WI38 (cell line): ENCODE measurements around the gene UNC13C.

ENCODE experiments used
- H3K4me3 ChIP-seq: 2 replicates; pipeline ENCODE4 v1.5.1; 2011; ENCODE audit warnings: low read depth, mild to moderate bottlenecking, control low read depth, low read length
- TF ChIP-seq, protein P1 (sequence below): IDR thresholded peaks from 2 replicates; pipeline ENCODE4 v1.5.1; 2012; ENCODE audit warnings: low read depth, mild to moderate bottlenecking, control low read depth, low read length

Gene UNC13C

DNA sequence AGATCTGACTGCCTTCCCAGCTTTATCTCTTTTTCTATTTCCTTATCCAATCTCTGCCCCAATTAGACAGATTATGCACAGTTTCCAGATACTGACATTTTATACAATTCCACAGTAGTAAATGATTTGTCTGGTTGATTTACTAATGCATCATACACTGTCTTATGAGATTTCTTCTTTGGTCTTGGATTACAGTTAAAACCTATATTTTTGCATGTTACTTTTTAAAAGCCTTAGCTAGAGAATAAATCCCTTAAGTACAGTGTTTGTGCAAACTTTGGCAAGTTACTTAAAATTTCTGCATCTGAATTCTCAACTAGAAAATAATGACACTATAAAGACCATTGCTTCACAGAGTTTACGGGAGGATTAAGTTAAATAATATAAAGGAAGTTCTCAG, 6.0 kb downstream of the UNC13C start:
- no peak overlapping the region for H3K4me3 ChIP-seq

GRCh38 chr15:53985562-53985961, 7.3 kb downstream of the UNC13C start:
- TF ChIP-seq, protein P1, sequence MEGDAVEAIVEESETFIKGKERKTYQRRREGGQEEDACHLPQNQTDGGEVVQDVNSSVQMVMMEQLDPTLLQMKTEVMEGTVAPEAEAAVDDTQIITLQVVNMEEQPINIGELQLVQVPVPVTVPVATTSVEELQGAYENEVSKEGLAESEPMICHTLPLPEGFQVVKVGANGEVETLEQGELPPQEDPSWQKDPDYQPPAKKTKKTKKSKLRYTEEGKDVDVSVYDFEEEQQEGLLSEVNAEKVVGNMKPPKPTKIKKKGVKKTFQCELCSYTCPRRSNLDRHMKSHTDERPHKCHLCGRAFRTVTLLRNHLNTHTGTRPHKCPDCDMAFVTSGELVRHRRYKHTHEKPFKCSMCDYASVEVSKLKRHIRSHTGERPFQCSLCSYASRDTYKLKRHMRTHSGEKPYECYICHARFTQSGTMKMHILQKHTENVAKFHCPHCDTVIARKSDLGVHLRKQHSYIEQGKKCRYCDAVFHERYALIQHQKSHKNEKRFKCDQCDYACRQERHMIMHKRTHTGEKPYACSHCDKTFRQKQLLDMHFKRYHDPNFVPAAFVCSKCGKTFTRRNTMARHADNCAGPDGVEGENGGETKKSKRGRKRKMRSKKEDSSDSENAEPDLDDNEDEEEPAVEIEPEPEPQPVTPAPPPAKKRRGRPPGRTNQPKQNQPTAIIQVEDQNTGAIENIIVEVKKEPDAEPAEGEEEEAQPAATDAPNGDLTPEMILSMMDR, result no peak

More for the DNA sequence above, 6.0 kb downstream of the UNC13C start:
- TF ChIP-seq, protein P1, result no peak

DNA sequence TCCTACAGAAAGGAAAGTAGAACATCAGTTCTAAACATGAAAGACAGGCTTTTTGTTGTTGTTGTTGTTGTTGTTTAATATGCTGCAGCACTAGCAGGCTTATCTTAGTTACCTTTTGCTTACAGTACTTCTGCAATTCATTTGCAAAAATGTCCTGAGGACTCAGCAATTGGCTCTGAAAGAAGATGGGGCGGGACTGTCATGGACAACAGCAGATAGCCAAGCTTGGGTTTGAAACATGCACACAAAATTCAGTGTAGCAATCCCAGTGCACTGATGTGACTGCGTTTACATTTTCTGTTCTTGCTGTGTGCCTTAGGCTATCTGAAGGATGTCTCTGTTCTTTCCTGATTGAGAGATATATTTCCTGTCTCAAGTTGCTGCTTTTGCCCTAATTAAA, 9.2 kb downstream of the UNC13C start:
- no peak overlapping the region for H3K4me3 ChIP-seq
- TF ChIP-seq, protein P1, result no peak

More at GRCh38 chr15:53985562-53985961, 7.3 kb downstream of the UNC13C start:
- H3K4me3 ChIP-seq, result no peak overlapping the region

- H3K4me3 ChIP-seq, result no peak overlapping the region
- TF ChIP-seq, protein P1, result no peak
Measured at GRCh38 chr15:54007256-54007655, 29.0 kb downstream of the UNC13C start.

- TF ChIP-seq, protein P1, result no peak
- no peak overlapping the region for H3K4me3 ChIP-seq
Measured at GRCh38 chr15:54011656-54012055, 33.4 kb downstream of the UNC13C start.

DNA sequence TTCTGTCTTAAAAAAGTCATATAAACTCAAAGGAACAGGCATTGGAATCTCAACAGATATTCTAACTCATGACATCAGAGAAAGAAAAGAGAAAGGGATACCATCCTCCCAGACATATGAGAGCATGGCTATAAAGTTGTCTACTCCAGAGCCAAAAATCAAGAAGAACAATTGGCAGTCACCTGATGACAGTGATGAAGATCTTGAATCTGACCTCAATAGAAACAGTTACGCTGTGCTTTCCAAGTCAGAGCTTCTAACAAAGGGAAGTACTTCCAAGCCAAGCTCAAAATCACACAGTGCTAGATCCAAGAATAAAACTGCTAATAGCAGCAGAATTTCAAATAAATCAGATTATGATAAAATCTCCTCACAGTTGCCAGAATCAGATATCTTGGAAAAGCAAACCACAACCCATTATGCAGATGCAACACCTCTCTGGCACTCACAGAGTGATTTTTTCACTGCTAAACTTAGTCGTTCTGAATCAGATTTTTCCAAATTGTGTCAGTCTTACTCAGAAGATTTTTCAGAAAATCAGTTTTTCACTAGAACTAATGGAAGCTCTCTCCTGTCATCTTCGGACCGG, 35.9 kb downstream of the UNC13C start:
- TF ChIP-seq, protein P1, result no peak
- H3K4me3 ChIP-seq, result no peak overlapping the region

DNA sequence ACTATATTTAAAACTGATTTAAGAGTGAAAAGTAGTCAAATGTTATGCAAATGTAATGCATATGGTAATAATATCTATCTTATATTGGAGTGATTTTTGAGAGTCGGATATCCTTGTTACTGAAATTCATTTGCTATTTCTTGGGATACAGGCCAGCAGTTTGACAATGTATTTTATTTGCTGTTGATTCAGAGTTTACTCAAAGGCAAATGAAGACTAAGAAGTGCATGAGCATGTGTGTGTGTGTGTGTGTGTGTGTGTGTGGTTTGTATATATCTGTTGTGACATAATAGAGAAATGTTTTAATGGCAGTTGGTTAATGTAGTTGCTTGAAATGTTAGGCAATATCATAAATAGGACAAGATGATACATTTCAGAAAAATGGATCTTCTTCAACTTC, 39.0 kb downstream of the UNC13C start:
- no peak overlapping the region for H3K4me3 ChIP-seq
- TF ChIP-seq, protein P1, result no peak
